Astrocyte of the spinal cord (primary cell): ENCODE measurements around the gene VWA8.
A peak's percentile ranks its signal among the peaks of the same experiment; 100 is the strongest.

Experiments used
- DNase-seq: peaks from one replicate; pipeline ENCODE4 v3.0.0; 2011; ENCODE audit warnings: low read depth, low spot score
- H3K4me3 ChIP-seq: 2 replicates; pipeline ENCODE4 v1.5.1; 2011; ENCODE audit warnings: low read depth, mild to moderate bottlenecking, low read length, moderate library complexity
- CTCF ChIP-seq: IDR thresholded peaks from 2 replicates; pipeline ENCODE4 v1.5.1; 2012; ENCODE audit warnings: low read depth, mild to moderate bottlenecking, low read length, inconsistent platforms
- in situ Hi-C: cut with HindIII; loops from 2 replicates; pipeline ENCODE4 v1.10.0; 2017; ENCODE audit warnings: low sequenced_read_pairs

VWA8 gene

DNA sequence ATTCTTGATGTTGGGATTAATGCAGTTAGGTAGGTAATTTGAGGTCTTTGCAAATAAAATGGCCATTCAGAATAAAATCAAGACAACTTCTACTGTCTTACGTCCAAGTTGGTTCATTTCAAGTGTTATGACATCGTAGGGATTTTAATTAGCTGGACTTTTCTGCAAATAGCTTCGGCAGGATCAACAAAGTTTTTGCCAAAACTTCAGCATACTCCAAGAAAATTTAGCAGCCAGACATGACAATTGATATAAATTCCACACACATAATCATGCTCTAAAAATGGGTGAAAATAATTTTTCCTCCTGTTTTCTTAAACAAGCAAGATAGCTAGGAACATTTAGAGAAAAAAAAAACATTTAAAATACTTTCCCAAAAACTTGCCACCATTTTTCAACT, 344.8 kb downstream of the VWA8 start:
- in situ Hi-C loops = no loop called here
- TF ChIP-seq CTCF = no peak
- no peak for DNase-seq
- H3K4me3 ChIP-seq = no peak overlapping the region

- no peak for TF ChIP-seq CTCF
- in situ Hi-C loops = no loop called here
- no peak overlapping the region for H3K4me3 ChIP-seq
- DNase-seq = no peak
Observed at GRCh38 chr13:41615528-41615855, 345.4 kb downstream of the VWA8 start.

DNA sequence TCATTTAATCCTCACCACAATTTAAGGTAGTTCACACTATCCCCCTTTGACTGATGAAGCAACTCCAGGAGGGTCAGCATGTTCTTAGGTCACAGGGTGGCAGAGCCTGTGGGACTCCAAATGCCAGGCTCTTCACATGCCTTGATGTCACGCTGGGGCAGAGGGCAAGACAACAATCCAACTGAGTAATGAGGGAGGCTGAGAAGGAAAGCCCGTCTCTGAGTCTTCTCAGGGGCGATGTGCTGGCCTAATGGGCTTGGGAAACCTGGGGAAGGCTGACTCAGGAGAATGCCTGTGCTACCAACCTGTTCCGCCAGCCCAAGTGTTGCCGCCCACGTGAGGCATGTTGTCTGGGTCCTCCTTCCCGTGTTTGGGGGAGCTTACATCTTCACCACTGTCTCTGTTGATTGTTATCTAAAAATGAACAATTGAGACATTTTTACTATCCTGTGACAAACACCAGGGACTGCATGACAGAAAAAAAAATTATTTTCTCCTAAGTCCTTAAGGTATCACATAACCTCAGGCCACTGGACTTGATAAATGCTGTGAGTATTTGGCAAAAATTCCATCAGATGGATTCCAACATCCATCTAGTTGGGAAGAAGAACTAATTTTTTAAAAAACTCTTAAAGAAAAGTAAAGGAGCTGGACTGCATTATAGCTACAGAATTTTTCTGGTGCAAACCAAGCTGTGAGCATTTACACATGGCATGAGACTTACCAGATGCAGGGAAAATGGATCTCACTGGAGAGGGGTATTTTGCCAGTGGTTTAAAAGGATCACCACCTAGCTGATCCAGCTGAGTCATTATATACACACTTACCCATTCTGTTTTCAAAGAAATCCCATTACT, 346.0 kb downstream of the VWA8 start:
- no peak for TF ChIP-seq CTCF
- H3K4me3 ChIP-seq = no peak overlapping the region
- DNase-seq = peak; percentile 34
- in situ Hi-C loops = no loop called here

DNA sequence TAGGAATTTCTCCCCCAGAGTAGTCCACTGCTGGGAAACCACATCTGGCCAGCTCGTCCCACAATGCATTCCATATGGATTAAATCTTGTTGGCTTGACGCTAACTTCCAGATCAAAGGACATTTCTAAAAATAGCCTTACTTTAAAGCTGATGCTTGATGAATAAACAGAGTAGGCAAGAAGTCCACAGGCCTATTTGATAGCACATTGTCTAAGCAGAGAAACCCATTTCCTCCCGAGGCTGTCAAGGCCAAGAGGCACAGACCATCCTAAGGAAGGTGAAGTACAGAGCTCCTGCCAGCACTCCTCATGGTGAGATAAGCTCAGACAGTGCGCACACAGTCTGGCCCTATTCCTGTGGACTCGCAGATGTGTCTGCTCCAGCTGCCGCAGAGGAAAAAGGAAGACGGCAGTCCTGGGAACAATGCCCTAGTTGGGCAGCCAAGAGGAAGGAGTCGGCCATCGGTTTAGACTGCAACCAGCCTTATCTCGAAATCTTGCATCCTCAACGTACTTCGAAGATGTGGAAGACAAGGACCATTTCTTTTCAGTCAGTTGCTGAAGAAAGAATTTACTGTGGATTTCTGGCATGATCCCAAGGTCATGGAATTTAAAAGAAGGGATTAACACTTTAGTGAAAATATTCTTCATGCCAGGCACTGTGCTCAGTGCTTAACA, 346.8 kb downstream of the VWA8 start:
- DNase-seq = peak; percentile 92
- in situ Hi-C loops = no loop called here

GRCh38 chr13:41613471-41613870, 347.4 kb downstream of the VWA8 start:
- no peak for DNase-seq
- in situ Hi-C loops = no loop called here
- TF ChIP-seq CTCF = no peak
- H3K4me3 ChIP-seq = no peak overlapping the region

More for the DNA sequence above, 346.8 kb downstream of the VWA8 start:
- H3K4me3 ChIP-seq = no peak overlapping the region
- no peak for TF ChIP-seq CTCF

- no peak for DNase-seq
- TF ChIP-seq CTCF = no peak
- in situ Hi-C loops = no loop called here
- H3K4me3 ChIP-seq = no peak overlapping the region
Observed at GRCh38 chr13:41611385-41611784, 349.5 kb downstream of the VWA8 start.
